IMR-90 (cell line): ENCODE results near the gene SERPINE2.

Experiments
- BHLHE40 ChIP-seq: fragments of 150-350 bp; IDR thresholded peaks from 2 replicates; pipeline ENCODE4 v1.6.1; 2016; ENCODE audit warnings: mild to moderate bottlenecking, low read depth, low read length
- CHD1 ChIP-seq: IDR thresholded peaks from 2 replicates; pipeline ENCODE4 v1.6.1; 2012; ENCODE audit warnings: low read depth, low read length, improper control_type of control experiment
- FOS ChIP-seq: fragments of 150-350 bp; IDR thresholded peaks from 2 replicates; pipeline ENCODE4 v1.6.1; 2016; ENCODE audit warnings: low read depth, low read length
- MAFK ChIP-seq: IDR thresholded peaks from 2 replicates; pipeline ENCODE4 v1.6.1; 2012; ENCODE audit warnings: low read depth, low read length, improper control_type of control experiment
- MAZ ChIP-seq: IDR thresholded peaks from 2 replicates; pipeline ENCODE4 v1.6.1; 2012; ENCODE audit warnings: low read depth, mild to moderate bottlenecking, low read length, improper control_type of control experiment, moderate library complexity, borderline replicate concordance
- MXI1 ChIP-seq: IDR thresholded peaks from 2 replicates; pipeline ENCODE4 v1.6.1; 2012; ENCODE audit warnings: low read depth, mild to moderate bottlenecking, low read length, moderate library complexity, borderline replicate concordance
- NFE2L2 ChIP-seq: fragments of 150-350 bp; IDR thresholded peaks from 2 replicates; pipeline ENCODE4 v1.6.1; 2016; ENCODE audit warnings: low read depth, mild to moderate bottlenecking, low read length
- POLR2A ChIP-seq: IDR thresholded peaks from 2 replicates; pipeline ENCODE4 v1.6.1; 2012; ENCODE audit warnings: mild to moderate bottlenecking, low read depth, low read length
- RAD21 ChIP-seq: IDR thresholded peaks from 2 replicates; pipeline ENCODE4 v1.6.1; 2012; ENCODE audit warnings: low read length, improper control_type of control experiment
- SMC3 ChIP-seq: fragments of 150-350 bp; IDR thresholded peaks from 2 replicates; pipeline ENCODE4 v1.6.1; 2016; ENCODE audit warnings: low read depth, mild to moderate bottlenecking, antibody characterized with exemption, low read length, moderate library complexity
- TF ChIP-seq, protein P1 (sequence below): conservative IDR thresholded peaks from 2 replicates; pipeline ENCODE4 v1.5.1; 2012; ENCODE audit warnings: mild to moderate bottlenecking, low read depth, low read length, improper control_type of control experiment
- TF ChIP-seq, protein P2 (sequence below): fragments of 150-350 bp; IDR thresholded peaks from 2 replicates; pipeline ENCODE4 v1.6.1; 2016; ENCODE audit warnings: low read depth, mild to moderate bottlenecking, low read length, moderate library complexity, borderline replicate concordance
- TF ChIP-seq, protein P3 (sequence below): fragments of 150-350 bp; IDR thresholded peaks from 2 replicates; pipeline ENCODE4 v1.6.1; 2017; ENCODE audit warnings: mild to moderate bottlenecking, antibody characterized with exemption, low read length, low read depth

GRCh38 chr2:224046752-224047151 lies 7.7 kb upstream of the SERPINE2 start:
- no peak for TF ChIP-seq RAD21
- TF ChIP-seq, protein P1, sequence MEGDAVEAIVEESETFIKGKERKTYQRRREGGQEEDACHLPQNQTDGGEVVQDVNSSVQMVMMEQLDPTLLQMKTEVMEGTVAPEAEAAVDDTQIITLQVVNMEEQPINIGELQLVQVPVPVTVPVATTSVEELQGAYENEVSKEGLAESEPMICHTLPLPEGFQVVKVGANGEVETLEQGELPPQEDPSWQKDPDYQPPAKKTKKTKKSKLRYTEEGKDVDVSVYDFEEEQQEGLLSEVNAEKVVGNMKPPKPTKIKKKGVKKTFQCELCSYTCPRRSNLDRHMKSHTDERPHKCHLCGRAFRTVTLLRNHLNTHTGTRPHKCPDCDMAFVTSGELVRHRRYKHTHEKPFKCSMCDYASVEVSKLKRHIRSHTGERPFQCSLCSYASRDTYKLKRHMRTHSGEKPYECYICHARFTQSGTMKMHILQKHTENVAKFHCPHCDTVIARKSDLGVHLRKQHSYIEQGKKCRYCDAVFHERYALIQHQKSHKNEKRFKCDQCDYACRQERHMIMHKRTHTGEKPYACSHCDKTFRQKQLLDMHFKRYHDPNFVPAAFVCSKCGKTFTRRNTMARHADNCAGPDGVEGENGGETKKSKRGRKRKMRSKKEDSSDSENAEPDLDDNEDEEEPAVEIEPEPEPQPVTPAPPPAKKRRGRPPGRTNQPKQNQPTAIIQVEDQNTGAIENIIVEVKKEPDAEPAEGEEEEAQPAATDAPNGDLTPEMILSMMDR = no peak
- no peak for TF ChIP-seq POLR2A
- TF ChIP-seq MAZ = no peak
- no peak for TF ChIP-seq BHLHE40
- no peak for TF ChIP-seq NFE2L2
- no peak for TF ChIP-seq MAFK
- no peak for TF ChIP-seq FOS
- TF ChIP-seq, protein P2, sequence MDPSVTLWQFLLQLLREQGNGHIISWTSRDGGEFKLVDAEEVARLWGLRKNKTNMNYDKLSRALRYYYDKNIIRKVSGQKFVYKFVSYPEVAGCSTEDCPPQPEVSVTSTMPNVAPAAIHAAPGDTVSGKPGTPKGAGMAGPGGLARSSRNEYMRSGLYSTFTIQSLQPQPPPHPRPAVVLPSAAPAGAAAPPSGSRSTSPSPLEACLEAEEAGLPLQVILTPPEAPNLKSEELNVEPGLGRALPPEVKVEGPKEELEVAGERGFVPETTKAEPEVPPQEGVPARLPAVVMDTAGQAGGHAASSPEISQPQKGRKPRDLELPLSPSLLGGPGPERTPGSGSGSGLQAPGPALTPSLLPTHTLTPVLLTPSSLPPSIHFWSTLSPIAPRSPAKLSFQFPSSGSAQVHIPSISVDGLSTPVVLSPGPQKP = no peak
- no peak for TF ChIP-seq SMC3
- TF ChIP-seq, protein P3, sequence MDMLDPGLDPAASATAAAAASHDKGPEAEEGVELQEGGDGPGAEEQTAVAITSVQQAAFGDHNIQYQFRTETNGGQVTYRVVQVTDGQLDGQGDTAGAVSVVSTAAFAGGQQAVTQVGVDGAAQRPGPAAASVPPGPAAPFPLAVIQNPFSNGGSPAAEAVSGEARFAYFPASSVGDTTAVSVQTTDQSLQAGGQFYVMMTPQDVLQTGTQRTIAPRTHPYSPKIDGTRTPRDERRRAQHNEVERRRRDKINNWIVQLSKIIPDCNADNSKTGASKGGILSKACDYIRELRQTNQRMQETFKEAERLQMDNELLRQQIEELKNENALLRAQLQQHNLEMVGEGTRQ = no peak
- no peak for TF ChIP-seq CHD1
- TF ChIP-seq MXI1 = no peak
